GM12801 (cell line): ENCODE data around the gene USP40.

Experiments
- CTCF ChIP-seq: IDR thresholded peaks from one replicate; pipeline ENCODE4 v1.5.1; 2011; ENCODE audit warnings: control low read depth; ENCODE audit not compliant: insufficient read length; ENCODE audit errors: extremely low read depth

USP40 gene

GRCh38 chr2:233436191-233436581 lies 130.4 kb downstream of the USP40 start:
- no peak for TF ChIP-seq CTCF

- no peak for TF ChIP-seq CTCF
Observed at GRCh38 chr2:233435436-233436190, 131.0 kb downstream of the USP40 start.

- TF ChIP-seq CTCF, result no peak
Observed at GRCh38 chr2:233434666-233435330, 131.8 kb downstream of the USP40 start.

- TF ChIP-seq CTCF, result no peak
Observed at GRCh38 chr2:233433794-233434193, 132.8 kb downstream of the USP40 start.

- no peak for TF ChIP-seq CTCF
Observed at GRCh38 chr2:233433029-233433428, 133.6 kb downstream of the USP40 start.

- TF ChIP-seq CTCF, result no peak
Observed at GRCh38 chr2:233430651-233431050, 135.9 kb downstream of the USP40 start.

GRCh38 chr2:233430081-233430480 lies 136.5 kb downstream of the USP40 start:
- TF ChIP-seq CTCF, result no peak
